Left ventricle myocardium inferior (tissue), 1 donor: ENCODE results near the gene ADH6. TPM values are rescaled to one million over a fixed set of nuclear protein-coding genes. Genes with fewer than 3 reads are reported as not detected.

Source experiments
- DNase-seq: peaks from one replicate; pipeline ENCODE4 v3.0.0-alpha.2; 2020
- H3K27ac ChIP-seq: fragments of 200-600 bp; replicated peaks from 2 replicates; pipeline ENCODE4 v1.8.0; 2021
- H3K27me3 ChIP-seq: fragments of 200-600 bp; 2 replicates; pipeline ENCODE4 v1.8.0; 2021; ENCODE audit warnings: low read depth
- H3K36me3 ChIP-seq: fragments of 200-600 bp; 2 replicates; pipeline ENCODE4 v1.8.0; 2021
- H3K4me1 ChIP-seq: fragments of 200-600 bp; 2 replicates; pipeline ENCODE4 v1.8.0; 2021
- H3K4me3 ChIP-seq: fragments of 200-600 bp; 2 replicates; pipeline ENCODE4 v1.8.0; 2021; ENCODE audit warnings: mild to moderate bottlenecking, moderate library complexity
- H3K9me3 ChIP-seq: fragments of 200-600 bp; replicated peaks from 2 replicates; pipeline ENCODE4 v1.8.0; 2021
- intact Hi-C: fragments of 100-400 bp; cut with micrococcal nuclease; formaldehyde crosslinking; loops from one replicate; pipeline ENCODE4 v1.11.0; 2022
- total RNA-seq: library from RNA; stranded (reverse); fragmentation: NEBNext Ultra II Directional; extraction: Animal tissue kit (Norgen Biotek cat#: 25700); gene quantifications from one replicate; pipeline ENCODE4 v1.2.1, GENCODE V29; 2021
- TF ChIP-seq, protein P1 (sequence below): fragments of 200-600 bp; IDR thresholded peaks from 2 replicates; pipeline ENCODE4 v1.8.0; 2021; ENCODE audit warnings: antibody characterized with exemption, mild to moderate bottlenecking, borderline replicate concordance
- donor health status: DM: no; HTN: yes; CAD: no; lungs with severe emphysema.

Gene ADH6
- total RNA-seq, 1 donor from 2014 or later, result not detected

DNA sequence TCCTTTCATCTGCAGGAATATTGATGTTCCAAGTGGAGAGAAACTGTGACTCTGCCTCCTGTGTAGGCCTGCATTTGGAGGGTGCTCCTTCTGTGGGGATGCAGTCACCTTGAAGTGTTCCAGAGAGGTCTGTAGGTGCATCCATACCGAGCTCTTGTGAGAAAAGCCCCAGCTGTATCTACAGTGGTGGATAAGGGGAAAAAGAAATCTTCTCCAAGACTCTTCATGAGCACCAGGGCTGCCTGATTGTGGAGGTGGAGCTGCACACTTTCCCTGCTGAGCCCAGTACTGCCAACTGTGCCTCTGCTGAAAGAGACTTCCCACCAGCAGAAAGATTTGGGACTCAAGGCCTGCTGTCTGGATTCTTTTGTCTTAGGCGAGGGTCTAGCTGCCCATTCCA, 39.9 kb downstream of the ADH6 start:
- DNase-seq, result no peak
- Histone ChIP-seq H3K27ac (no peak overlapping the region), H3K4me3 (no peak overlapping the region), H3K4me1 (no peaks in the 10 kb centered on the region), H3K36me3 (peaks cover 5% of the 10 kb centered on the region), H3K9me3 (peaks cover 34% of the 10 kb centered on the region), H3K27me3 (no peaks in the 10 kb centered on the region)
- TF ChIP-seq, protein P1, sequence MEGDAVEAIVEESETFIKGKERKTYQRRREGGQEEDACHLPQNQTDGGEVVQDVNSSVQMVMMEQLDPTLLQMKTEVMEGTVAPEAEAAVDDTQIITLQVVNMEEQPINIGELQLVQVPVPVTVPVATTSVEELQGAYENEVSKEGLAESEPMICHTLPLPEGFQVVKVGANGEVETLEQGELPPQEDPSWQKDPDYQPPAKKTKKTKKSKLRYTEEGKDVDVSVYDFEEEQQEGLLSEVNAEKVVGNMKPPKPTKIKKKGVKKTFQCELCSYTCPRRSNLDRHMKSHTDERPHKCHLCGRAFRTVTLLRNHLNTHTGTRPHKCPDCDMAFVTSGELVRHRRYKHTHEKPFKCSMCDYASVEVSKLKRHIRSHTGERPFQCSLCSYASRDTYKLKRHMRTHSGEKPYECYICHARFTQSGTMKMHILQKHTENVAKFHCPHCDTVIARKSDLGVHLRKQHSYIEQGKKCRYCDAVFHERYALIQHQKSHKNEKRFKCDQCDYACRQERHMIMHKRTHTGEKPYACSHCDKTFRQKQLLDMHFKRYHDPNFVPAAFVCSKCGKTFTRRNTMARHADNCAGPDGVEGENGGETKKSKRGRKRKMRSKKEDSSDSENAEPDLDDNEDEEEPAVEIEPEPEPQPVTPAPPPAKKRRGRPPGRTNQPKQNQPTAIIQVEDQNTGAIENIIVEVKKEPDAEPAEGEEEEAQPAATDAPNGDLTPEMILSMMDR, result no peak
- intact Hi-C loops, result no loop called here

DNA sequence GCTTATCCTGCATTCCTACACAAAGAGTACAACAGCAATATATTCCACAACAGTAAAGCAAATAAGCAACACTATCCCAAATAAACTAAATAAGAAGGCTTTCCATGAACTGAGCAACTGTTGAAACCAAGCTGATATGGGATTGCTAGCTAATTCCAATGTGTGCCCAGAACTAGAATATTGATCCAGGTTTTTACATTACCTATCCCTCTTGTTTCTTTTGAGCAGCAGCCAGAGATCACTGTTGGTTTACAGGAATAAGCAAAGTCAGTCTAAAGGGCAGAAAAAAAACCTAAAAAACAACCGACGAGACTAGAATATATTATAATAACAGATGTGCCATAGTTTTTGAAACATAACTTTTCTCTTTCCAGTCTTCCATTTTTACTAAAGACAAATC, 52.5 kb downstream of the ADH6 start:
- TF ChIP-seq, protein P1, result no peak
- Histone ChIP-seq H3K4me1 (no peaks in the 10 kb centered on the region), H3K4me3 (no peak overlapping the region), H3K27me3 (no peaks in the 10 kb centered on the region), H3K9me3 (peaks cover 12% of the 10 kb centered on the region), H3K27ac (no peak overlapping the region), H3K36me3 (no peaks in the 10 kb centered on the region)
- no peak for DNase-seq
- intact Hi-C loops, result no loop called here

DNA sequence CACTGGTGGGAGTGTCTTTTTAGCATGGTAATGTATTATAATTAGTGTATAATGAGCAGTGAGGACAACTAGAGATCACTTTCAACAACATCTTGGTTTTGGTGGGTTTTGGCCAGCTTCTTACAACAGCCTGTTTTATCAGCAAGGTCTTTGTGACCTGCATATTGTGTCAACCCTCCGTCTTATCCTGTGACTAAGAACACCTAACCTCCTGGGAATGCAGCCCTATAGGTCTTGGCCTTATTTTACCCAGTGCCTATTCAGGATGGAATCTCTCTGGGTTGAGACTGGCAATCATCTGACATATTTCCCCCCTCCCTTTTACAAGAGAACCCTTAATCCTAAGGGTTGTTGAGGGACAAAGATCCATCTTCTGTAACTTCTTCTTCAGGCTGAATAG, 53.1 kb downstream of the ADH6 start:
- H3K9me3 ChIP-seq, result peaks cover 9% of the 10 kb centered on the region
- H3K27ac ChIP-seq, result no peak overlapping the region
- H3K4me1 ChIP-seq, result no peaks in the 10 kb centered on the region
- no peak overlapping the region for H3K4me3 ChIP-seq
- no peak for DNase-seq
- H3K27me3 ChIP-seq, result no peaks in the 10 kb centered on the region
- TF ChIP-seq, protein P1, result no peak
- intact Hi-C loops, result no loop called here
- no peaks in the 10 kb centered on the region for H3K36me3 ChIP-seq

DNA sequence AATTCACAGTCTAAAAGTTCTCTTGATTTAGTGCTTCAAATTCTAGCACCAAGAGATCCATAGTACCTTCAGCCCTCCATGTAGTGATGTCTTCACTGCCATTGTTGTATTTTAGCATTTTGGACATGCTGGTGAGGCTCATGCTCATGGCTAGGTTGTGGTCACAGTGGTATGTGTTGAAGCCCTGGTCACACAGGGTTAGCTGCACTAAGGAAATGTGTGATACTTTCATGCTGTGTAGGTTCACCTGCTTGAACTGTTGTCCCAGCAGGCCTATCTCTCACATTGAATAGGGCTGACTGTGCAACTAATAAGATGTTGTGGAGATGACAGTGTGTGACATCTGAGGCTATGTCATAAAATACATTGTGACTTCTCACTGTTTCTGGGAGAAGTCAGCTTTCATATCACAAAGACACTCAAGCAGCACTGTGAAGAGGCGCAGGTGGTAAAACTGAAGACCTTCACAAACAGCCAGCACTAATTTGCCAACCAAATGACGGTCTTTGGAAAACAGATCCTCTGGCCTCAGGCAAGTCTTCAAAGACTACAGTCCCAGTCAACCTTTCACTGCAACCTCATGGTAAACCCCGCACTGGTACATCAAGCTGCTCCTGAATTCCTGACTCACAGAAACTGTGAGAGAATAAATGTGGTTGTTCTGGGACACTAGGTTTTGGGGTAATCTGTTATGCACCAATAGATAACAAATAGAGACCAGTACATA, 57.5 kb downstream of the ADH6 start:
- TF ChIP-seq, protein P1, result no peak
- H3K27ac ChIP-seq, result no peak overlapping the region
- no peak overlapping the region for H3K4me3 ChIP-seq
- intact Hi-C loops, result no loop called here
- no peaks in the 10 kb centered on the region for H3K36me3 ChIP-seq
- no peaks in the 10 kb centered on the region for H3K9me3 ChIP-seq
- DNase-seq, result no peak
- no peaks in the 10 kb centered on the region for H3K27me3 ChIP-seq
- H3K4me1 ChIP-seq, result no peaks in the 10 kb centered on the region

DNA sequence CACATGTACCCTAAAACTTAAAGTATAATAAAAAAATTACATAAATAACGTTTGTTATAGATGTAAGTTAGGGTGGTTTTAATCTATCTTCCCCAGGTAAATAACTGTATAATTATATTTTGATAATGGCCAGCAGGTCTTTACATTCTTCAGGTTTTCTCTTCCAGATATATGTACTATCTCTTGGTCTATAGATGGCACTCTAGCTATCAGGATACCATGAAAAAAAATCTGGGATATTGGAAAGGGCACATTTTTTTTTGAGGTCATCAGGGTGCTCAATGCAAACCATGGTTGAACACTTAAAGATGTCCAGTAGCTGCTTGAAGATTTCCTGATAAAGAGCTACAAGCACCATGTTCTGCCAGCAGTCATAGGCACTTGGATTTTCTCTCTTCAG, 59.3 kb downstream of the ADH6 start:
- DNase-seq, result no peak
- H3K9me3 ChIP-seq, result no peaks in the 10 kb centered on the region
- intact Hi-C loops, result no loop called here

More for the DNA sequence above, 59.3 kb downstream of the ADH6 start:
- Histone ChIP-seq H3K27me3 (no peaks in the 10 kb centered on the region), H3K36me3 (no peaks in the 10 kb centered on the region), H3K27ac (no peak overlapping the region), H3K4me3 (no peak overlapping the region), H3K4me1 (no peaks in the 10 kb centered on the region)
- TF ChIP-seq, protein P1, result no peak
